SH-SY5Y (cell line): ENCODE results near the gene HRH3.

Source experiments
- GATA2 ChIP-seq: IDR thresholded peaks from 2 replicates; pipeline ENCODE4 v1.6.1; 2011; ENCODE audit warnings: mild to moderate bottlenecking, low read depth, low read length
- GATA3 ChIP-seq: IDR thresholded peaks from 2 replicates; pipeline ENCODE4 v1.6.1; 2011; ENCODE audit warnings: low read depth, mild to moderate bottlenecking, low read length, moderate library complexity

The HRH3 gene

GRCh38 chr20:62181808-62182207 lies 38.3 kb downstream of the HRH3 start:
- TF ChIP-seq GATA3 (no peak), GATA2 (no peak)

GRCh38 chr20:62179162-62179504 lies 40.9 kb downstream of the HRH3 start:
- TF ChIP-seq GATA3 (no peak), GATA2 (no peak)

DNA sequence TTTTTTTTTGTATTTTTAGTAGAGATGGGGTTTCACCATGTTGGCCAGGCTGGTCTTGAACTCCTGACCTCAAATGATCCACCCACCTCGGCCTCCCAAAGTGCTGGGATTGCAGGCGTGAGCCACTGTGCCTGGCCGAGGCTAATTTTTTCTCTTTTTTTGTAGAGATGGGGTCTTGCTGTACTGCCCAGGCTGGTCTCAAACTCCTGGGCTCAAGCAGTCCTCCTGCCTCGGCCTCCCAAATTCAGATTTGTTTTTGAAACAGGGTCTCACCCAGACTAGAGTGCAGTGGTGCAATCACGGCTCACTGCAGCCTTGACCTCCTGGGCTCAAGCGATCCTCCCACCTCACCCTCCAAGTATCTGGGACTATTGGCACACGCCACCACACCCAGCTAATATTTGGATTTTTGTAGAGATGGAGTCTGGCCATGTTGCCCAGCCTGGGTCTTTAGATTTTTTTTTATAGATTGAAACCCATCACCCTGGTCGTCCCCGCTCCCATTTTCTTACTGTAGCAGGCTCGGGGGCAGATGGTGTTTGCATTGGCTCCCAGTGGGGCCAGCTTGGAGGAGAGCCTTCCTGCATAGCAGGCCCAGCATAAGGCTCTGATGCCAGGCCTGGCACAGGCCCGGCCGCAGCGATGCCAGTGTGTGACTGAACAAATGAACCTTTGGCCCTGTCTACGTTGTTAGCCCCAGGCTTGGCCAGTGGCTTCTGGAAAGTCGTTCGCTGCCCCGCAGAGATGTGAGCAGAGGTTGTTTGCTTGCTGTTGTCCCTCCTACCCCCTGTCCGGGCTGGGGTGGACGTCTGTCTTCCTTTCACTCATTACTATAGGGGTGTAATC lies 41.5 kb downstream of the HRH3 start:
- TF ChIP-seq GATA2 (no peak), GATA3 (no peak)

DNA sequence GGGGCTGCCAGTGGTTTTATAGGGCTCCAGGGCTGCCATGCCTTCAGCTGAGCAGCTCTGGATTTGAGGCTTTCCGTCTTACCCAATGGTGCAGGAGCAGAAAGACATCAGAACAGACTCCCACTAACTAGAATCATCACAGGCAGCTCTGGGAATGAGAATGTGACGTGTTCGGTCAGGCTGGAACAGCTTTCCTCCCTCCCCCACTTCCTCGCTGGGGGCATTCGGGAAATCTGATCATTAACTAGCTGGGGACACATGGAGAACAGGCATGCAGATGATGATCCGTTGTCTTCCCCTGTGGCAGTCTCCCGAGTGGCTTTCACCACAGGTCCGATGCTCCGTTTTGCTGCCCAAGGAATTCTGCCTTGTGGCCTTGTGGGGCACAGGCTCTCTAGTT lies 42.8 kb downstream of the HRH3 start:
- TF ChIP-seq GATA2, result peak; percentile 58; the same call in 1 of the 2 replicates
- TF ChIP-seq GATA3, result no peak

DNA sequence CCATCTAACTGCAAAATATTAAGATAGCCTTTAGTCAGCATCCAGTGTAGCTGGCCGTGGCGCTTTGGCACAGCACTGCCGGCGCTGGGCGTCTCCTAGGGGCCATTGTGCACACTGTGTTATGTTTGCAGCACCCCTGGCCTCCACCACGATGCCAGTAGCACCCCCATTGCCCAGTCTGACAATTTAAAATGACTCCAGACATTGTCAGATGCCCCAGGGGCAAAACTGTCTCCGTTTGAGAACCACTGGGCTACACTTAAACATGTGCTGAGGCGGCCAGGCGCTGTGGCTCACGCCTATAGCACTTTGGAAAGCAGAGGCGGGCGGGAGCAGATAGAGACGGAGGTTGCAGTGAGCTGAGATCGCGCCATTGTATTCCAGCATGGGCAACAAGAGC lies 43.2 kb downstream of the HRH3 start:
- TF ChIP-seq GATA3, result no peak
- no peak for TF ChIP-seq GATA2

- TF ChIP-seq GATA3, result no peak
- no peak for TF ChIP-seq GATA2
Observed at GRCh38 chr20:62175711-62176110, 44.4 kb downstream of the HRH3 start.

- TF ChIP-seq GATA2 (no peak), GATA3 (no peak)
Observed at GRCh38 chr20:62174870-62175624, 45.0 kb downstream of the HRH3 start.

DNA sequence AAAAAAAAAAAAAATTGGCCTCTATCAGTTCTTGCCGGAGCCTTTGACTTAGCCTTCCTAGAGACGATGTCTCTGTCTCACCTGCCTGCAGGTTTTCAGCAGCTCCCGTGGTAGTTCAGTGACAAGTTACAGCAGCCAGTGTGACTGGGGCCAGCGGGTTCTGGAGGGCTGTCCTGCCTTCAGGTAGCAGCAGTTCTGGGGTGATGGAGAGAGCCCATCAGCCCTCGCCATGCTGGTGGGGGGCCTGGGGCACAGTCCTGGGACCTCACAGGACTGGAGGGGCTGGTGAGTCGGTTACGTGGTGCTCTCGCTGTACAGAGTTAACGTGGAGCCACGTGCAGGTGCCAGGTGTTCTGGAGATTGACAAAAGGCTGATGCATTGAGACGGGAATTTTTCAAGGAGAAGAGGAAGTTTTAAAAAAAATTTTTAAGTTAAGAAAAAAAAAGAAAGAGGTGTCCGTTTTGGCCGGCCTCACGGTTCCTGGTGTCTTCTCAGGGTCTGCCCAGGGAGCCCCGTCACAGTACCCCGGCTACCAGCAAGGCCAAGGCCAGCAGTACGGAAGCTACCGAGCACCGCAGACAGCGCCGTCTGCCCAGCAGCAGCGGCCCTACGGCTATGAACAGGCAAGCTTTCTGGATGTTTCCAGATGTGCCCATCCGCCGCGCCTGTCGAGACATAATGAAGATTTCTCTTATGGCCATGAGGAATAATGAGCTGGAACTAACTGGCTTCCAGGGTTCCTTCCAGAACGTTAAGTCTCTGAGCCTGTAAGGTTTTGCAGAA lies 45.9 kb downstream of the HRH3 start:
- no peak for TF ChIP-seq GATA2
- no peak for TF ChIP-seq GATA3

DNA sequence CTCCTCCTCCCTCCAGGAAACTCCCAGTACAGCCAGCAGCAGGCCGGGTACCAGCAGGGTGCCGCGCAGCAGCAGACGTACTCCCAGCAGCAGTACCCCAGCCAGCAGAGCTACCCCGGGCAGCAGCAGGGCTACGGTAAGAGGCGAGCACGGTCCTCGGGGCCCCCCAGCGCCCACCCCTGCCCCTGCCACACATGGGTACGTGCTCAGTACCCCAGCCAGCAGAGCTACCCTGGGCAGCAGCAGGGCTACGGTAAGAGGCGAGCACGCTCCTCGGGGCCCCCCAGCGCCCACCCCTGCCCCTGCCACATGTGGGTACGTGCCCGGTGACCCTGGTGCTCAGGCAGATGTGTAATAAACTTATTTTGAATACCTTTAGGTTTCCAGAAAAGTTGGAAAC lies 47.4 kb downstream of the HRH3 start:
- no peak for TF ChIP-seq GATA2
- TF ChIP-seq GATA3, result no peak

DNA sequence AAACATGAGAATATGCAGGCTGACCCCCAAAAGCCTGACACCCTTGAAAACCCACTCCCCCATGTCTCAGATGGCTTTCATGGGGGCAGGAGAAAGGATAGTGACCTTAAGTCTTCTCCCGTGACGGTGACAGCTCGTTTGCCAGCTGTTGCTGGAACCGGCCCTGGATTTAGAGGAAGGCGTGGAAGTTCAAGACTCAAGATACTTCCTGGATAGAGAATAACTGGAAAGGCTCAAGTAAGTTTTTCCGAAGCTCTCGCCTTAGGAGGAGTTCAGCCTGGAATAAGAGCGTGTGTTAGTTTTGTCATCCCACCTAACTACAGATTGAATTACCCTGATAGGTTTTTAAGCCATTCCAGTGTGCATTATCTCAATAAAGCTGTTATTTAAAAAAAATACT lies 48.8 kb downstream of the HRH3 start:
- TF ChIP-seq GATA2 (no peak), GATA3 (no peak)

DNA sequence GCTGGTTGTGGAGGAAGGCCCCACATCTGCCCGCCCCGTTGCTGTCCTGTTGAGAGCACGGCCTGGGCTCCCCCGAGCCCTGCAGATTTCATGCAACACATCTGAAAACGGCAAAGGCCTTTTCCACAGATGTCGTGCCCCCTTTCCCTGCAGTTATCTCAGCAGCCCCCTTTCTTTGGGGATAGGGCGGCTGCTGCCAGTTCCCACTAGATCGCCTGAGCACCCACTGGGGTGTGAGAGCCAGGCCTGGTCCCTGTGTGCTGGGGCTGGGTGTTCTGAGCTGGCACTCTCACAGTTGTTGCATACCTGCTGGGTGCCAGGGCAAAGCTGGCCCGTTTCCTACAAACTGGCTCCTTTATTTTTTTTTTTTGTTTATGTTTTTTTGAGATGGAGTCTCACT lies 49.5 kb downstream of the HRH3 start:
- TF ChIP-seq GATA3, result no peak
- no peak for TF ChIP-seq GATA2

DNA sequence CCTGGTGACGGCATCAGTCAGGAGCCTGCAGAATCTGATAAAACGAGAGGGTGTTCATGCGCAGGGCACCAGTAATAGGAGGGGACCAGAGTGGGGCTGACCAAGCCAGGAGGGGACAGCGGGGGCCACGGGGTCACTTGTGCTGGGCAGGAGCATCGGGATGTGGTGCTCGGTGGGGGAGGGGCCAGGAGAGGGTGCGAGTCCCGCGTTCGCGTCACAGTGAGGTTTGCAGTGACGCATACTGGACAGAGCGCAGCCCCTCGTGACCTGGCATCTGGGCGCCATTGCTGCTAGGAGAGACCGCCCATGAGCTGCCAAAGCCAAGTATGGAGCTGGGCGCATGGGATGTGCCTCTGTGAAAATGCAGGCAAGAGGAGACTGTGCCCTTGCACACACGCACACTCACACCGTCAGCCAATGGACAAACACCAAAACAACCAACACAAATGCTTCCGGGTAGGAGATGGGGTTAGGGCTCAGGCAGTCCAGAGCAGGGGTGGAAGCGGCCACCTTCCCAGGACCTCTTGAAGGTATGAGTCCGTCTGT lies 51.1 kb downstream of the HRH3 start:
- no peak for TF ChIP-seq GATA2
- no peak for TF ChIP-seq GATA3

DNA sequence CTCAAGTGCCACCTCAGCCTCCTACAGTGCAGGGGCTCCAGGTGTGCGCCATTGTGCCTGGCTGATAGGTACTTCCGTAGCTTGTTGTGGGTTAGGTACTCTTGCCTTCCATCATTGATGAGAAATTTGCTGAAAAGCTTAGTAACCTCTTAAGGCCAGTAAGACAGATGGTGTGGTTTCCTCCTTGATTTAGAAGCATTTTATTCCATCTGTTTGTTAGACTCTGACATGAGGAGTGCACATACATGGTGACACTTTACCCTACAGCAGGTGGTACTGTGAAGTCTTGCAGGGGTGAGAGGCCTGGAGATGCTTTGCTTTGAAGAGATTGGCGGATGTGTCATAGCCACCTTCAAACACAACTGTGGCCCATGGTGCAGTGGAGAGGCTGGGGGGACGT lies 52.0 kb downstream of the HRH3 start:
- no peak for TF ChIP-seq GATA3
- TF ChIP-seq GATA2, result no peak

DNA sequence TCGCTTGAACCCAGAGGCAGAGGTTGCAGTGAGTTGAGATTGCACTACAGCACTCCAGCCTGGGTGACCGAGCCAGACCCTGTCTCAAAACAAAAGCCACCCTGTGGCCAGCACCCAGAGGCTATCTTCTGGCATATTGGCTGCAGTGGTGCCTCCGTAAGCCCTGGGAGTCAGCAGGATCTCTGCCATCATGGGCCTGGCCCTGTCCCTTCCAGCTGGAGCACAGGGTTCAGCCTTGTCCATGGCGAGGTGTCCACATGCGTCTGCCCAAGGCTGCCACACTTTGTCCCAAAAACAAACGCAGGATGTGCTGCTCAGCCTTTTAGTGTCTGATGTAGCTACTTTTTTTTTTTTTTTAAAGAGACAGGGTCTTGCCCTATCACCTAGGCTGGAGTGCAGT lies 52.6 kb downstream of the HRH3 start:
- TF ChIP-seq GATA3, result no peak
- TF ChIP-seq GATA2, result no peak
